SH-SY5Y (cell line): ENCODE data around the gene KIAA1755.

Experiments used
- GATA2 ChIP-seq: IDR thresholded peaks from 2 replicates; pipeline ENCODE4 v1.6.1; 2011; ENCODE audit warnings: mild to moderate bottlenecking, low read depth, low read length
- GATA3 ChIP-seq: IDR thresholded peaks from 2 replicates; pipeline ENCODE4 v1.6.1; 2011; ENCODE audit warnings: low read depth, mild to moderate bottlenecking, low read length, moderate library complexity

DNA sequence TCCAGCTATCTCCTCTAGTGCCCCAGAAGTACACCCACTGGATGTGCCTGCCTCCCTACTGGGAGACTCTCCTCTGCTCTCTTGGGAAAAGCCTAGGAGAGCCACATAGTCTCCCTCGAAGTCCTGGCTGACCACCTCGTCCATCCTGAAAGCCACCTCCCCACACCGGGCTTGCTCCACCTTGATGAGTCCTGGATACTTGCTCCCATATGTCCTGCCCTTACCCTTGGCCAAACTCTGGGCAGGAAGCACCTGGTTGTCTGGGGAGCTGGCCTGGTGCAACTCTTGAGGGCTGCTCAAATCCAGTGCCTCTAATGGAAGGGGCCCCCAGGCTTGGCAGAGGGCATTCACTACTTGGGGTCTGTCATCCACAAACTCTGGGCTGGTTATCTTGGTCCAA is 19.3 kb downstream of the KIAA1755 start:
- TF ChIP-seq GATA3 (no peak), GATA2 (no peak)
